GM19099 (cell line): ENCODE data around the gene SHROOM4.

Source experiments
- POLR2A ChIP-seq: IDR thresholded peaks from 3 replicates; pipeline ENCODE4 v1.6.1; 2011; ENCODE audit warnings: low read depth; ENCODE audit not compliant: insufficient read length; ENCODE audit errors: extremely low read depth

The SHROOM4 gene

DNA sequence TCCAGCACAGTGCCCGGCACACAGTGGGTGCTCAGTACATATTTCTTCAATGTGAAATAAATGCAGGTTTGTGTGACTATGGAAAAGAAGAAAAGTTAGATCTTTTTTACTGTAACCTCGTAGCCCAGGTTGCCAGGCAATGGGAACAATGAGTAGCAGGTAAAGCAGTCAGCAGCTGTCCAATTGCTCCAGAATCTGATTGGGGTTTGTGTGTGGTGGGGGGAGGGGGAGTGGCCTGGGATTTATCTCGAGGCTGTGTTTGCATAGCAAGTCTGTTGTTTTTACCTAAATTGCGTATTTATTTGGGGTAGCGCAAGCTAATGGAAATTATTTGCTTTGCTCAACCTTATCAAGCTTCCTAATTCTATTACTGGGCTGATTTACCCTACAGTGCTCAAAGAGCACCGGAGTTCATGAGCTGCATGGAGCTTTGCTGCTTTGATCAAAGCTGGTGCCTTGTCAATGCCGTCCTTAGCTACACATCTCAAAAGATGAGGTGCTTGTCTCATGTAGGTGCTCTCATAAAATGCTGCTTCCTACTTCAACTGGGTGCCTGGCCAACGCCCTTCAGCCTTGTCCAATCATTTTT lies 198.3 kb downstream of the SHROOM4 start:
- TF ChIP-seq POLR2A: no peak

GRCh38 chrX:50614460-50614859 lies 199.5 kb downstream of the SHROOM4 start:
- TF ChIP-seq POLR2A: no peak

- no peak for TF ChIP-seq POLR2A
Measured at GRCh38 chrX:50613846-50614245, 200.1 kb downstream of the SHROOM4 start.

DNA sequence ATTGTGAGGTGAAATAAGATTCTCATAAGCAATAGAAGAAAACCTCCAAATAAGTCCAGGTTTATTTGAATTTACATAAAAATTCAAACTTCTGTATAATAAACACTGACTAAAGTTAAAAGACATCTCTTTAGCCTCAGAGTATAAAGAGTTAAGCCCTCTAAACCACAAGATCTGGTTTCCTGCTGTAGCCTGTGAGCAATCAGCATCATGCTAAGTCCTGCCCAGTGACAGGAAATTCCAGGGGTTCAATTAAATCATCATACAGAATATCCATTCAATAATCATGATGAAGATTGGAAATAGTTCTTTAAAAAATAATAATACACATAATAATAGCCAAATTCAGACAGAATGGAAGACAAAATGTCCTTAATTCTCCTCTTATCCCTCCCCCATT lies 204.2 kb downstream of the SHROOM4 start:
- TF ChIP-seq POLR2A: no peak

GRCh38 chrX:50606300-50606950 lies 207.6 kb downstream of the SHROOM4 start:
- no peak for TF ChIP-seq POLR2A

GRCh38 chrX:50596056-50596455 lies 217.9 kb downstream of the SHROOM4 start:
- no peak for TF ChIP-seq POLR2A

GRCh38 chrX:50594788-50595187 lies 219.2 kb downstream of the SHROOM4 start:
- no peak for TF ChIP-seq POLR2A

DNA sequence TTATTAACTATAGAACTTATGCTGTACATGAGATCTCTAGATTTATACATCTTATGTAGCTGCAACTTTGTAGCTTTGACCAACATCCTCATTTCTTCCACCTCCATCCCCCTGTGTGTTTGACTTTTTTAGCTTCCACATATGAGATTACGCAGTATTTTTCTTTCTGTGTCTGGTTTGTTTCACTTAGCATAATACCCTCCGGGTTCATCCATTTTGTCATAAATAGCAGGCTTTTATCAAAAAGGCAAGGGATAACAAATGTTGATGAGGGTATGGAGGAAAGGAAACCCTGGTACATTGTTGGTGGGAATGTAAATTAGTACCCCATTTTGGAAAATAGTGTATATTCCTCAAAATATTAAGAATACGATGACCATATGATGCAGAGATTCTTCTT lies 227.0 kb downstream of the SHROOM4 start:
- no peak for TF ChIP-seq POLR2A

DNA sequence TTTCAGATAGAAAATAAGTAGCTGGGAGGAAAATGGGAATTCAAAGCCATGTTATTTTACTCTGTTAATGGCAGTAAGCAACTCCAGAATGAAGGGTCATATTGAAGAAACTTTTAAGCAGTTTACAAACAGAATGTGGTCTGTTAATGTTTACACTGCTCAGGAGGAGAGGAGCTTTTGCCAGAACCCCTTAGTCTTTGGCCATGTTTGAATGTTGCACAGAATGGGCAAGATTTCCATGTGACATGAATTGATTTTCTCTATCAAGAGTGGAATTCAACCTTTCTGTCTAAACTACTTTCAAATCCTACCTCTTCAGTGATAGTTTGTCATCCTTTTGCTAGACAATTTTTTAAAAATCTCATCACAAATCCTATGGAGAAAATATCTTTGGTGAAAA lies 227.6 kb downstream of the SHROOM4 start:
- no peak for TF ChIP-seq POLR2A

DNA sequence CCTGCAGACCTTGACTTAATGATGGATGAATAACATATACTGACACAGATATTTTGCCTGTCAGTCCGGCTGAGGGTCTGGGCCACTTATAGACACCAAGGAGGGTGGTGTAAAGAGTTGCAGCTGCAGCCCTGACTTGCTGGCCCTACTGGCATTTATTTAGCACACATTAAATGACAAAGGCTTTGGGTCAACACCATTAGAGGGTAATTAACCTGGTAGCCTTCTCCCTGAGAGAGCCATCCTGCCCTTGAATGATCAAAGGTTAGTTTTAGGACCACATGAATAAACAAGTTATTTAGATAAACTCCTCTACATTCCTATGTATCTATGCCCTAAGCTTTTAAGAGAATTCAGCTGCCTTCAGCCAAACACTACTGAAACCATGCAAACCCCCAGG lies 232.6 kb downstream of the SHROOM4 start:
- TF ChIP-seq POLR2A: no peak

DNA sequence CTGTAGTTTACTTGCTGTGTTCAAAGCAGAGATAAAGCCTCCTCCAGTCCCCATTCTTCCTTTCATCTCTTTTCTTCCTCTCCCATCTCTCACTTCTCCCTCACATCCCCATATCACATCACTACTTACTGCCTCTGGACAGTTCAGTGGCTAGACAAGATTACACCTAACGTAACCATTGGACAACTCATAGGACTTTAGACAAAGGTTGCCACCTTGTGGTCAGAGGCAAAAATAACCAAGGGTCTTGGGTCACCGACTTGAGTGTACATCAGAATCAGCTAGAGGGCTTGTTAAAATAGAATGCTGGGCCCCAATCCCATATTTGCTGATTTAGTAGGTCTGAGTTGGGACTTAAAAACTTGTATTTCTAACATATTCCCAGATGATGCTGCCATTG lies 234.0 kb downstream of the SHROOM4 start:
- TF ChIP-seq POLR2A: no peak

GRCh38 chrX:50577326-50577725 lies 236.7 kb downstream of the SHROOM4 start:
- TF ChIP-seq POLR2A: no peak

GRCh38 chrX:50567636-50568035 lies 246.4 kb downstream of the SHROOM4 start:
- no peak for TF ChIP-seq POLR2A

DNA sequence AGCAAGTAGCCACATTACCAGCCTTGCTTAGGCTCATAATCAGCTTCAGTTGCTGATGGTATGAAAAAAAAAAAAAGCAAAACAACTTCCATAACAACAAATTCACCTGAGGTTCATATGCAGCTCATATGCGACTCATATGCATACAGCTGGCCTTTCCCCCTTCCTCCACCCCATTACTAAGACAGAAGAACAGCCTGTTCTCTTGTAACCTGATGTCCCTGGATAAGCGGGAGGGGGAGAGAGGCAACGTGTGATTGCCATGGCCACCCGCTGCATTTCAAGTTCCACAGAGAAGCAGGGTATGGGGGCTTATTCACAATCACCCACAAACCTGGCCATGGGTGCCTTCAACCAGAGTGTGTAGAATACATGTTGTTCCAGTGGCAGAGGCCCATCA lies 248.3 kb downstream of the SHROOM4 start:
- no peak for TF ChIP-seq POLR2A
